ENCODE results near the gene DPP6.

Gene DPP6

GRCh38 chr7:154255324-154255723 is 203.1 kb downstream of the DPP6 start:
- DNase-seq: no peak

GRCh38 chr7:154256150-154256549 is 204.0 kb downstream of the DPP6 start:
- no peak for DNase-seq

- no peak for DNase-seq
Measured at GRCh38 chr7:154259396-154259795, 207.2 kb downstream of the DPP6 start.

GRCh38 chr7:154287356-154287755 is 235.2 kb downstream of the DPP6 start:
- DNase-seq: no peak

GRCh38 chr7:154289119-154289518 is 236.9 kb downstream of the DPP6 start:
- no peak for DNase-seq

- DNase-seq: no peak
Measured at GRCh38 chr7:154296443-154296842, 244.2 kb downstream of the DPP6 start.

- no peak for DNase-seq
Measured at GRCh38 chr7:154299736-154300135, 247.5 kb downstream of the DPP6 start.

GRCh38 chr7:154302380-154302779 is 250.2 kb downstream of the DPP6 start:
- no peak for DNase-seq

GRCh38 chr7:154304231-154304630 is 252.0 kb downstream of the DPP6 start:
- DNase-seq: no peak

GRCh38 chr7:154304740-154305700 is 252.8 kb downstream of the DPP6 start:
- DNase-seq: no peak

- DNase-seq: no peak
Measured at GRCh38 chr7:154306036-154306435, 253.8 kb downstream of the DPP6 start.

GRCh38 chr7:154308928-154309327 is 256.7 kb downstream of the DPP6 start:
- no peak for DNase-seq

GRCh38 chr7:154310114-154310513 is 257.9 kb downstream of the DPP6 start:
- DNase-seq: no peak

GRCh38 chr7:154324196-154324595 is 272.0 kb downstream of the DPP6 start:
- DNase-seq: no peak

- DNase-seq: no peak
Measured at GRCh38 chr7:154326421-154326820, 274.2 kb downstream of the DPP6 start.

GRCh38 chr7:154330318-154330717 is 278.1 kb downstream of the DPP6 start:
- DNase-seq: no peak

GRCh38 chr7:154332811-154333580 is 280.8 kb downstream of the DPP6 start:
- DNase-seq: no peak

GRCh38 chr7:154336295-154336694 is 284.1 kb downstream of the DPP6 start:
- no peak for DNase-seq

GRCh38 chr7:154338701-154339506 is 286.7 kb downstream of the DPP6 start:
- no peak for DNase-seq

- DNase-seq: no peak
Measured at GRCh38 chr7:154342971-154343633, 290.9 kb downstream of the DPP6 start.

GRCh38 chr7:154343778-154344412 is 291.7 kb downstream of the DPP6 start:
- no peak for DNase-seq

GRCh38 chr7:154345093-154345492 is 292.9 kb downstream of the DPP6 start:
- DNase-seq: no peak

Measured in activated gamma-delta T cell treated with Interleukin-2 at 50 U/mL for 16 hours (primary cell).